Measurements from ENCODE around the gene COL12A1. TPM values are rescaled to one million over a fixed set of nuclear protein-coding genes. Genes with fewer than 3 reads are reported as not detected.

The COL12A1 gene
- total RNA-seq, 2 experiments from 2014 or later = not detected

- intact Hi-C loops (cut with micrococcal nuclease; ENCODE audit: unreplicated experiment) = loop anchor here (1.0 to 5.0 kb wide), 2 partner anchors 42 to 359 kb away; partner anchors contain the start of gene SENP6
- peaks cover 36% of the 10 kb centered on the region for H3K36me3 ChIP-seq (ENCODE audit: insufficient read depth, low read length)
- H3K9me2 ChIP-seq (ENCODE audit: insufficient read depth, low read length) = no peaks in the 10 kb centered on the region
- no peaks in the 10 kb centered on the region for H3K9me3 ChIP-seq (ENCODE audit: low read length)
- POLR2A ChIA-PET = interaction anchor here (0.7 to 2.0 kb wide), 15 partner anchors 9 to 358 kb away, joined by 3 to 13 read pairs (median 5); partner anchors contain the start of genes SENP6 and TMEM30A
- H3K27ac ChIP-seq (ENCODE audit: low read depth, low read length, poor library complexity, severe bottlenecking) = peak within 1 kb of the TSS; percentile 80
- H3K4me3 ChIP-seq (ENCODE audit: low read depth, low read length, poor library complexity, severe bottlenecking) = peak within 1 kb of the TSS; percentile 97
- no peaks in the 10 kb centered on the region for H4K20me1 ChIP-seq (ENCODE audit: insufficient read depth, low read length)
- H3K79me2 ChIP-seq (ENCODE audit: insufficient read depth, low read depth, low read length) = peaks cover 37% of the 10 kb centered on the region
- H2AFZ ChIP-seq (ENCODE audit: low read length) = peak within 1 kb of the TSS; percentile 92
- peak within 1 kb of the TSS; percentile 79 for H3K4me2 ChIP-seq (ENCODE audit: low read length)
- CTCF ChIA-PET (ENCODE audit: unreplicated experiment) = interaction anchor here (1.3 kb wide), 1 partner anchor 40 kb away, joined by 5 read pairs; no protein-coding TSS in a partner anchor
- no peak for TF ChIP-seq CTCF (conservative IDR thresholded peaks at IDR 0.05; ENCODE audit: low read length)
- TF ChIP-seq EZH2phosphoT487 (IDR thresholded peaks at IDR 0.05; ENCODE audit: borderline replicate concordance, low read depth, low read length) = no peak
- H3K4me1 ChIP-seq (ENCODE audit: insufficient read depth, low read length, poor library complexity, severe bottlenecking) = peaks cover 13% of the 10 kb centered on the region
- TSS peak; percentile 78 for BruUV-seq (replicated peaks)
- DNase-seq (ENCODE audit: low spot score) = peak; percentile 95
Measured at GRCh38 chr6:75243333-75244062, 37.6 kb upstream of the COL12A1 start, which contains the start of gene COX7A2. COX7A2 (minus strand) TSS chr6:75243801; CDS start chr6:75243734, 67 bp downstream.

GRCh38 chr6:75236630-75237029, 30.8 kb upstream of the COL12A1 start:
- POLR2A ChIA-PET = interaction anchor here (0.6 kb wide), 2 partner anchors 80 to 1560 kb away, joined by 3 to 4 read pairs; no protein-coding TSS in a partner anchor
- CTCF ChIA-PET (ENCODE audit: unreplicated experiment) = no interaction called here
- DNase-seq (ENCODE audit: low spot score) = no peak
- no peak overlapping the region for H2AFZ ChIP-seq (ENCODE audit: low read length)
- TF ChIP-seq EZH2phosphoT487 (IDR thresholded peaks at IDR 0.05; ENCODE audit: borderline replicate concordance, low read depth, low read length) (no peak), CTCF (conservative IDR thresholded peaks at IDR 0.05; ENCODE audit: low read length) (no peak)
- no peak overlapping the region for H3K4me3 ChIP-seq (ENCODE audit: low read depth, low read length, poor library complexity, severe bottlenecking)
- H4K20me1 ChIP-seq (ENCODE audit: insufficient read depth, low read length) = no peaks in the 10 kb centered on the region
- no peaks in the 10 kb centered on the region for H3K9me3 ChIP-seq (ENCODE audit: low read length)
- H3K4me1 ChIP-seq (ENCODE audit: insufficient read depth, low read length, poor library complexity, severe bottlenecking) = peaks cover 9% of the 10 kb centered on the region
- H3K36me3 ChIP-seq (ENCODE audit: insufficient read depth, low read length) = peaks cover 58% of the 10 kb centered on the region
- H3K79me2 ChIP-seq (ENCODE audit: insufficient read depth, low read depth, low read length) = peaks cover 18% of the 10 kb centered on the region
- no peak overlapping the region for H3K4me2 ChIP-seq (ENCODE audit: low read length)
- intact Hi-C loops (cut with micrococcal nuclease; ENCODE audit: unreplicated experiment) = no loop called here
- H3K27ac ChIP-seq (ENCODE audit: low read depth, low read length, poor library complexity, severe bottlenecking) = no peak overlapping the region
- no peaks in the 10 kb centered on the region for H3K9me2 ChIP-seq (ENCODE audit: insufficient read depth, low read length)
- no TSS peak for BruUV-seq (replicated peaks)

GRCh38 chr6:75235271-75235670, 29.4 kb upstream of the COL12A1 start:
- intact Hi-C loops (cut with micrococcal nuclease; ENCODE audit: unreplicated experiment) = no loop called here
- Histone ChIP-seq H3K27ac (ENCODE audit: low read depth, low read length, poor library complexity, severe bottlenecking) (no peak overlapping the region), H3K79me2 (ENCODE audit: insufficient read depth, low read depth, low read length) (peaks cover 4% of the 10 kb centered on the region; the same call in 1 of the 2 replicates), H3K4me3 (ENCODE audit: low read depth, low read length, poor library complexity, severe bottlenecking) (no peak overlapping the region), H3K4me2 (ENCODE audit: low read length) (no peak overlapping the region), H2AFZ (ENCODE audit: low read length) (no peak overlapping the region), H3K36me3 (ENCODE audit: insufficient read depth, low read length) (peaks cover 44% of the 10 kb centered on the region), H3K4me1 (ENCODE audit: insufficient read depth, low read length, poor library complexity, severe bottlenecking) (no peaks in the 10 kb centered on the region), H3K9me3 (ENCODE audit: low read length) (no peaks in the 10 kb centered on the region), H4K20me1 (ENCODE audit: insufficient read depth, low read length) (no peaks in the 10 kb centered on the region), H3K9me2 (ENCODE audit: insufficient read depth, low read length) (no peaks in the 10 kb centered on the region)
- TF ChIP-seq EZH2phosphoT487 (IDR thresholded peaks at IDR 0.05; ENCODE audit: borderline replicate concordance, low read depth, low read length) = no peak
- no peak for TF ChIP-seq CTCF (conservative IDR thresholded peaks at IDR 0.05; ENCODE audit: low read length)
- POLR2A ChIA-PET = interaction anchor here (2.3 kb wide), 1 partner anchor 8 kb away, joined by 8 read pairs; the partner anchor contains the start of gene COX7A2
- no peak for DNase-seq (ENCODE audit: low spot score)
- BruUV-seq (replicated peaks) = no TSS peak
- CTCF ChIA-PET (ENCODE audit: unreplicated experiment) = no interaction called here
